ENCODE results near the gene MORN1. TPM values are rescaled to one million over a fixed set of nuclear protein-coding genes. Genes with fewer than 3 reads are reported as not detected.

Gene MORN1
- polyA plus RNA-seq, 1 of the 3 experiments (the other 2 are of a cell fraction): 16.3 TPM

DNA sequence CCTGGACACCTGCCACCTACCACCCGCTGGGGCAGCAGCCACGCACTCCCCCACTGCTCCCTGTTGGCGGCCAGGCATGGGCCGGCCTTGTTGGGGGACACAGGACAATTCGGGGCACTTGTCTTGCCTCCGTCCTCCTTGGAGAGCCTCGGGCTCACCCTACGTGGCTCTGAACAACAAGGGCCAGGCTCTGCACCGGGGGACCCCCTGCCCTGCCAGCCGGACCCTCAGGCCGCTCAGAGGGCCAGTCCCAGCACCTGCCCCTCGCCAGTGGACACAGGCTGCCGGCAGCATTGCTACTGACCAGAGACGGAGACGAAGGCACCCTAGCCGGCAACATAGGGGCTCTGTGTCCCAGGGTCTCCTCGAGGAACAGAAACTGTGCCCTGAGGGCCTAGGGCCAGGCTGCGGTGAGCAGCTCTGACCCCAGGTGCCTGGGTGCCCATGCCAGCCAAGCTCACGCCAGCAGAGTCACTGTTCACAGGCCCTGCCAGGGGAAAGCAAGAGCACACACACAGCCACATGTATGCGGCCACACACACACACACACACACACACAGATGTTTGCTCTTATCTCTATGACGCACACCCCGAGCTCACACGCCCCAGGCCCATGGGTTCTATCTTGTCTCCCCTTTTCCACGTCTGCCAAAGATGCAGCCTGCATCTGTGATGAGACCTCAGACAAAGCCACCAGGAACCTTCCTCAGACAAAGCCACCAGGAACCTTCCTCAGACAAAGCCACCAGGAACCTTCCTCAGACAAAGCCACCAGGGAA, 45.9 kb downstream of the MORN1 start (continued):
- TF ChIP-seq FOXJ3 (CRISPR knock-in tag; IDR thresholded peaks at IDR 0.05): no peak
- no peak for TF ChIP-seq MAX (IDR thresholded peaks at IDR 0.05; ENCODE audit: low read depth)
- no peak for TF ChIP-seq PBX3 (IDR thresholded peaks at IDR 0.05)
- no peak for TF ChIP-seq RXRA (IDR thresholded peaks at IDR 0.05; ENCODE audit: borderline replicate concordance, low read depth)
- TF ChIP-seq RFX5 (IDR thresholded peaks at IDR 0.05; ENCODE audit: low read length): no peak
- no peak for TF ChIP-seq EP300 (IDR thresholded peaks at IDR 0.05; ENCODE audit: borderline replicate concordance in 1 of 2, low read depth in 1 of 2, low read length in 1 of 2)
- TF ChIP-seq RCOR1 (IDR thresholded peaks at IDR 0.05; ENCODE audit: low read length): no peak
- TF ChIP-seq, protein P1, sequence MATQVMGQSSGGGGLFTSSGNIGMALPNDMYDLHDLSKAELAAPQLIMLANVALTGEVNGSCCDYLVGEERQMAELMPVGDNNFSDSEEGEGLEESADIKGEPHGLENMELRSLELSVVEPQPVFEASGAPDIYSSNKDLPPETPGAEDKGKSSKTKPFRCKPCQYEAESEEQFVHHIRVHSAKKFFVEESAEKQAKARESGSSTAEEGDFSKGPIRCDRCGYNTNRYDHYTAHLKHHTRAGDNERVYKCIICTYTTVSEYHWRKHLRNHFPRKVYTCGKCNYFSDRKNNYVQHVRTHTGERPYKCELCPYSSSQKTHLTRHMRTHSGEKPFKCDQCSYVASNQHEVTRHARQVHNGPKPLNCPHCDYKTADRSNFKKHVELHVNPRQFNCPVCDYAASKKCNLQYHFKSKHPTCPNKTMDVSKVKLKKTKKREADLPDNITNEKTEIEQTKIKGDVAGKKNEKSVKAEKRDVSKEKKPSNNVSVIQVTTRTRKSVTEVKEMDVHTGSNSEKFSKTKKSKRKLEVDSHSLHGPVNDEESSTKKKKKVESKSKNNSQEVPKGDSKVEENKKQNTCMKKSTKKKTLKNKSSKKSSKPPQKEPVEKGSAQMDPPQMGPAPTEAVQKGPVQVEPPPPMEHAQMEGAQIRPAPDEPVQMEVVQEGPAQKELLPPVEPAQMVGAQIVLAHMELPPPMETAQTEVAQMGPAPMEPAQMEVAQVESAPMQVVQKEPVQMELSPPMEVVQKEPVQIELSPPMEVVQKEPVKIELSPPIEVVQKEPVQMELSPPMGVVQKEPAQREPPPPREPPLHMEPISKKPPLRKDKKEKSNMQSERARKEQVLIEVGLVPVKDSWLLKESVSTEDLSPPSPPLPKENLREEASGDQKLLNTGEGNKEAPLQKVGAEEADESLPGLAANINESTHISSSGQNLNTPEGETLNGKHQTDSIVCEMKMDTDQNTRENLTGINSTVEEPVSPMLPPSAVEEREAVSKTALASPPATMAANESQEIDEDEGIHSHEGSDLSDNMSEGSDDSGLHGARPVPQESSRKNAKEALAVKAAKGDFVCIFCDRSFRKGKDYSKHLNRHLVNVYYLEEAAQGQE (IDR thresholded peaks at IDR 0.05; ENCODE audit: low read depth, low read length): no peak

DNA sequence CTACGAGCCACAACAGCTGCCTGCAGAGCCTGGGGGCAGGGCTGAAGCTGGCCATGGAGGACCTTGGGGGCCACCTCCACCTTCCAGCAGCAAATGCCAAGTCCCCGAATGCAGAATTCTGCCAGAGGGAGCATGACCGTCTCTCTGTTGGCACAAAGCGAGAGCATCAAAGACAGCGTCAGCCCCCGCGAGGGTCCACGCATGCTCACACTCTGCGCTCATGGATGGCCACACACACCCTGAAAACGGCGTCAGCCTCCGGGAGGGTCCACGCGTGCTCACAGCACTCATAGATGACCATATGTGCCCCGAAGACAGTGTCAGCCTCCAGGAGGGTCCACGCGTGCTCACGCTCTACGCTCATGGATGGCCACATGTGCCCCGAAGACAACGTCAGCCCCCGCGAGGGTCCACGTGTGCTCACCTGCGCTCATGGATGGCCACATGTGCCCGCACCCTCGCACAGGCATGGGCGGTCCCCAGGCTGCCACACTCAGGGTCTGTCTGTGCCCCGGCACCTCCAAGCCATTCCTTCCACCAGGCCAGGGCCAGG, 46.5 kb downstream of the MORN1 start:
- DNase-seq: no peak
- Histone ChIP-seq H3K4me1 (ENCODE audit: control insufficient read depth in 1 of 2, insufficient read depth in 2 of 2, low read depth in 1 of 2, low read length in 1 of 2) (peaks cover 0 to 20% of the 10 kb centered on the region in 2 experiments; a peak in 1 of 4 replicates), H4K20me1 (ENCODE audit: insufficient read depth) (no peaks in the 10 kb centered on the region), H3K4me3 (ENCODE audit: low read depth in 2 of 2, low read length in 1 of 2) (no peak overlapping the region), H3K27me3 (ENCODE audit: insufficient read depth) (no peaks in the 10 kb centered on the region), H2AFZ (ENCODE audit: low read depth) (no peak overlapping the region), H3F3A (replicated peaks; ENCODE audit: insufficient read depth) (no peaks in the 10 kb centered on the region), H3K27ac (ENCODE audit: low read depth in 2 of 2, low read length in 1 of 2) (no peak overlapping the region; a peak in 1 of 4 replicates), H3K36me3 (replicated peaks in 1 of 2; ENCODE audit: control insufficient read depth in 1 of 2, insufficient read depth in 2 of 2, low read length in 1 of 2) (no peaks in the 10 kb centered on the region), H3K9me3 (no peaks in the 10 kb centered on the region), H3K79me2 (ENCODE audit: insufficient read depth) (no peaks in the 10 kb centered on the region), H3K4me2 (no peak overlapping the region), H3K9ac (no peak overlapping the region), H3K9me2 (no peaks in the 10 kb centered on the region)
- ChIA-PET POLR2A (no interaction called here), CTCF (interaction anchor here (1.3 kb wide), 1 partner anchor 205 kb away, joined by 3 read pairs; no protein-coding TSS in a partner anchor)
- TF ChIP-seq EZH2phosphoT487 (IDR thresholded peaks at IDR 0.05; ENCODE audit: borderline replicate concordance, low read depth) (no peak), TAF1 (IDR thresholded peaks at IDR 0.05; ENCODE audit: borderline replicate concordance, low read depth, low read length) (no peak), SIN3A (IDR thresholded peaks at IDR 0.05; ENCODE audit: borderline replicate concordance, low read depth, low read length) (no peak), FOXM1 (IDR thresholded peaks at IDR 0.05; ENCODE audit: low read depth) (no peak), PBX3 (IDR thresholded peaks at IDR 0.05) (no peak)
- WGBS (ENCODE audit: low lambda C conversion rate): 92% methylated on average over 11 of the region's 29 CpGs

All from SK-N-SH (cell line).